Hematopoietic multipotent progenitor cell treated with erythropoietin and hydrocortisone succinate and interleukin-3 and kit ligand, for 4 days (in vitro differentiated cells): ENCODE results near the gene C1RL.
A peak's percentile ranks its signal among the peaks of the same experiment; 100 is the strongest.

Experiments
- DNase-seq: peaks from one replicate; pipeline ENCODE4 v3.0.0-alpha.2; 2015

Gene C1RL

DNA sequence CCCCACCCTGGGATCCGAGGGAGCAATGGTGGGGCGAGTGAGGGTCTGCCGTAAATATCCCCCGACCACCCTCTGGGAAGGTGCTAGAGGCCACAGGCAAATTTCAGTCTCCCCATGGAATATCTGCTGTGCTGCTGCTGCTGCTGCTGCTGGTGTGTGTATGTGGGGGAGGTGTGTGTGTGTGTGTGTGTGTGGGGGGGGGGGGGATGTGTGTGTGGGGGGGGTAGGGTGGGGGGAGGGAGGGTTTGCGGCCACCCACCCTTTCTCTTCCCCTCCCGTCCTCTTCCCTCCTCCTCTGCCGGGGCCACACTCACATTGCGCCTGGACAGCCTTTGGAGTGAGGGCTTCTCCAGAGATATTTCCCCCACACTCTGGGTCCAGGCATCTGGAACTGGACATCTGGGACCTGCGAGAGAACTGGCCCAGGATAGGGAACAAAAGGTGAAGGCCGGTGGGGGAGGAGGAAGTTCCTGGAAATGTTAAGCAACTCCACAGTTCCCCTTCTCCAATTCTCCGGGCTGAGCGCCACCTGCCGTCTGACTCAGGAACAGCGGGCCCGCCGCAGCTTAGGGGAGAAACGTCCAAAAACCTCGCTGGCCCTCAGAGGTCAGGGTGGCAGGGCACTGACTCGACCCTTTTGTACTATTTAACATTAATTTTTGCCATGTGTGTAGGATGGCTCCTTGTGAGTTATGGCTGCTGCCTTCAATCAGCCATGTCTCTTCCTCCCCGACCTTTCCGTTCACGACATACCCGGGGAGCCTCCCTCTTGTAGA, at the start of gene C1RL:
C1RL (minus strand) TSS at position 419 of the 776 bp plus-strand sequence; CDS start at position 385, 34 bp downstream.
- DNase-seq = peak; percentile 92

- no peak for DNase-seq
These were observed 48.4 kb upstream of the C1RL start for GRCh38 chr12:7157391-7157790.

GRCh38 chr12:7156259-7157197, 47.5 kb upstream of the C1RL start:
- DNase-seq = no peak

- no peak for DNase-seq
These were observed 46.5 kb upstream of the C1RL start for GRCh38 chr12:7155471-7156034.

GRCh38 chr12:7154901-7155470, 46.0 kb upstream of the C1RL start:
- no peak for DNase-seq

GRCh38 chr12:7154042-7154441, 45.0 kb upstream of the C1RL start:
- no peak for DNase-seq

DNA sequence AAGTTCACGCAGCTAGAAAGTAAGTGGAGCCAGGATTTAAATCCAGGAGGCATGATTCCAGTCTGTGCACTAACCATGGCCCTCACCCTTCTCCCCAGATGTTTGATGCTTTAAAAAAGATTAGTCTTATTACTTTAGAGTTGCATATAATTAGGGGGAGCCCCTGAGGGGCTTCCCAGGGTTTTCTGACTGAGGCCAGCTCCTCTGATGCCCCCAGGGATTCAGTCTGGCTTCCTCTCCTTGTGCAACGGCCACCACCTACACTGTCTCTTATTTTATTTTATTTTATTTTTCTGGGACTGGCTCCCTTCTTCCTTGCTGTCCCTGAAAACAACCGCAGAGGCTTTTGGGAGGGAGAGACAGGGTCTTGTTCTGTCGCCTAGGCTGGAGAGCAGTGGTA, 43.8 kb upstream of the C1RL start:
- DNase-seq = no peak

DNA sequence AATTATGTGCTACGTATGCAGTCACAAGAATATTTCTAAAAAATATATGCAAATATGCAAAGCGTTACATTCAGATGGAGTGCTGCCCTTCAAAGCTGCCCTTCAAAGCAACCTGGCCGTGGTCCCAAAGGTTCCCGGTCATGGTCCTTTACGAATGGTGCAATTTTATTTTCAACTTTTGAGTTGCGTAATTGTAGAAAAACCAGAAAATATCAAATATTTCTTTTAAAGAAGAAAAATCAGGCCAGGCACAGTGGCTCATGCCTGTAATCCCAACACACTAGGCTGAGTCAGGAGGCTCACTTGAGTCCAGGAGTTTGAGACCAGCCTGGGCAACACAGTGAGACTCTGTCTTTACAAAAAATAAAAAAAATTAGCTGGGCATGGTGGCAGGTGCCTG, 42.5 kb upstream of the C1RL start:
- DNase-seq = no peak

DNA sequence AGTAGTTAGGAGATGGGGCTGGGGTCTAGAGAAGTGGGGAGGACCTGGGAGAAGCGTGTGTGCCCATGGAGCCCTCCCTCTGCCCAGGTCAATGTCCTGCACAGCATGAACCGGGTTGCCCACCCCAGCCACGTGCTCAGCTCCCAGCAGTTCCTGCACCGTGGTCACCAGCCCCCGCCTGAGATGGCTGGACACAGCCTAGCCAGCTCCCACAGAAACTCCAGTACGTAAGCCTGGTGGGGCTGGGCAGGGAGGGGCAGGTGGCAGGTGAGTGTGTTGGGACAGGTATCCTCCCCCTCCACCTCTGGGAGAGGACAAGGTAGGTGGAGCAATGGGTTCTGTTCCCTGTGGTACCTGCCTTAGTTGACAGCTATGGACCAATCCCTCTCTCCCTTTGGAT, 41.8 kb upstream of the C1RL start:
- no peak for DNase-seq

GRCh38 chr12:7150356-7150755, 41.3 kb upstream of the C1RL start:
- DNase-seq = no peak

DNA sequence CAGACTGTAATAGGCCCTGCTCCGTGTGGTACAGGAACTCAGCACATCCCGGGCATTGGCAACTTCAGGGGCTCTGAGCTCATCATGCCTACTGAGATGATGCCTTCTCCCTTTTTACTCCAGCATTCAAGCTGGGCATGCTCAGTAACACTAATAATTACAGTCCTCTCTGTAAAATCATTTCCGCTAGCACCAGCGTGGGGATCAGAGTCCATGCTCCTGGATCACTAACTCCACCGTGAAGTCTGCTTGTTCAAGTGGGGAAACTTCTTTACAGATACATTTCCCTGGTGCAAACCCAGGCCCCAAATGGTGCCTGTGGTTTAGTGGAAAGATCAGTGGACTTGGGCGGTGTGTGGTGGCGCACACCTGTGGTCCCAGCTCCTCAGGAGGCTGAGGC, 37.9 kb upstream of the C1RL start:
- DNase-seq = no peak

DNA sequence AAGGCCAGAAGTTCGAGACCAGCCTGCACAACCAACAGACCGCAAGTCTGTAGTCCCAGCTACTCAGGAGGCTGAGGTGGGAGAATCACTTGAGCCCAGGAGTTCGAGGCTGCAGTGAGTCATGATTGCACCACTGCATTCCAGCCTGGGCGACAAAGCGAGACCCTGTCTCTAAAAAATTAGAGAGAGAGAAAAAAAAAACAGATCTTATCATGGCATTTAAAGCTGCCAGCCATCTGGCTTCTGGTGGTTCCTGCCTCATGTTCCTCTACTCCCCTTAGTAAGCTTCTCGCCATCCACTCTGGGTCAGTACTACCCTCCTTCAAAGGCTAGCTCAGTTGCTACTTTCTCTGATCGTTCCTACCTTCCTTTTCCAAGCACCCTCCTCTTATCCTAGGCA, 37.2 kb upstream of the C1RL start:
- no peak for DNase-seq

DNA sequence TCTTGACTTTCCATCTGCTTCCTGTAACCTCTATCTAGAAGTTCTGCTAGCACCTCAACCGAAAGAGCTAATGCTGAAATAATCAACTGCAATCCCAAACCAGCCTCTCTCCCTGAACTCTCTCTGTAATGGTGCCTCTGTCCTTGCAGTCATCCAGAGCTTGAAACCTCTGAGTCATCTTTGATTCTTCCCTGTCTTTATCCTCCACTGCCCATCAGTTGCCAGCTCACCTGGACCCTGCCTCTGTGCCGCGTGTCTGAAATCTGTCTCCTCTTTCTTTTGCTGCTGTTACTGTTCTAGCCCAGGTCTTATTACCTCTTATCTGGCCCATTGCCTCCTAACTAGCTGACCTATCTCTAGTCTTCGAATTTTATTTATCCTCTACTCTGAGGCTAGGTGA, 36.7 kb upstream of the C1RL start:
- DNase-seq = no peak

- DNase-seq = peak; percentile 71
These were observed 35.6 kb upstream of the C1RL start for GRCh38 chr12:7144414-7145120.

DNA sequence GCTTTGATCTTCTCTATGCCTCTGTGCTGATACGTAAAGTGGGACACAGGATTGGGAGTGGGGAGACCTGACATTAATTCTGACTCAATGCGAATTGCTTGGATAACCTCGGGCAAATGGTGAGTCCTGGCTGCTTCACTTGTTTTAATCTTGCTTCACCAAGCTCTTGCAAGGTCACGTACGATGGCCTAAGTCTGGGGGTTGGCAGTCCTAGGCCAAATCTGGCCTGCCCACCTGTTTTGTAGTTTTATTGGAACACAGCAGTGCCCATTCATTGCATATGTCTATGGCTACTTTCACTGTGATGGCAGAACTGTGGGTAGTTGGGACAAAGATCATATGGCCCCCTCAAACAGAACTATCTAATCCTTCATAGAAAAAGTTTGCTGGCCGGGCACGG, 34.5 kb upstream of the C1RL start:
- DNase-seq = no peak

- no peak for DNase-seq
These were observed 33.9 kb upstream of the C1RL start for GRCh38 chr12:7142809-7143465.

- peak; percentile 83 for DNase-seq
These were observed 33.1 kb upstream of the C1RL start for GRCh38 chr12:7142056-7142644.

- DNase-seq = no peak
These were observed 32.5 kb upstream of the C1RL start for GRCh38 chr12:7141351-7142005.

- no peak for DNase-seq
These were observed 30.2 kb upstream of the C1RL start for GRCh38 chr12:7139200-7139599.

DNA sequence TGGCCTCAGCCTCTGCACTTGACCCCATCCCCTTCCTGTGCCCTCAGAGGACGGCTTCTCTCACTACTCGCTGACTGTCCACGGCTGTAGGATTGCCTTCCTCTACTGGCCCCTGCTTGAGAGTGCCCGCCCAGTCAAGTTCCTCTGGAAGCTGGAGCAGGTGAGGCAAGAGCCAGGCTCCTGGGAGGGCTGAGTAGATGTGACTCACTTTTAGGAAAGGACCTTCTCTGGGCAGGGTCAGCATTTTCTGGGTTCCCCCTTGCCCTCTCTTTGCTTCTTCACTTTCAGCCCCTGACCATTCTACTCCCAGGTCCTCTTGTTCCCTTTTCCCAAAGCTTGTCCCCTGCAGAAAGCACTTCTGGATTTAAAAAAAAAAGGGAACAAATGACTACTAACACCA, 28.9 kb upstream of the C1RL start:
- no peak for DNase-seq

DNA sequence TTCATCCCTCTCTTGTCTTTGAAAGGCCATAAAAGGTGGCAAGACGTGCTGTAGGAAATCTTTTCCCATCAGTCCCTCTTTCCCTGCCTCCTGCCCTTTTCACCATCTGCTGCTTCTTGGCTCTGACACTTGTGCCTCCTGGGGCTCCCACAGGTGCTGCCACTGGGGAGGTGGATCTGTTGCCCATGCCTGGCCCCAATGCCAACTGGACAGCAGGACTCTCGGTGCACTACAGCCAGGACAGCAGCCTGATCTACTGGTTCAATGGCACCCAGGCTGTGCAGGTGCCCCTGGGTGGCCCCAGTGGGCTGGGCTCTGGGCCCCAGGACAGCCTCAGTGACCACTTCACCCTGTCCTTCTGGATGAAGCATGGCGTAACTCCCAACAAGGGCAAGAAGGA, 27.7 kb upstream of the C1RL start:
- no peak for DNase-seq
